Loucy (cell line): ENCODE results near the gene SFXN3.
A peak's percentile ranks its signal among the peaks of the same experiment; 100 is the strongest.

Source experiments
- H2AFZ ChIP-seq: fragments of 200-600 bp; sonication (generic); 2 replicates; pipeline ENCODE4 v1.6.0; 2016; ENCODE audit warnings: antibody characterized with exemption, mild to moderate bottlenecking, low read length, moderate library complexity
- H3F3A ChIP-seq: fragments of 200-600 bp; 2 replicates; pipeline ENCODE4 v1.6.0; 2016; ENCODE audit warnings: antibody characterized with exemption, low read depth, mild to moderate bottlenecking
- H3K27me3 ChIP-seq: fragments of 200-600 bp; sonication (generic); 2 replicates; pipeline ENCODE4 v1.6.1; 2014; ENCODE audit warnings: low read length, mild to moderate bottlenecking; ENCODE audit not compliant: insufficient read depth, poor library complexity, severe bottlenecking
- H3K36me3 ChIP-seq: fragments of 200-600 bp; sonication (generic); 2 replicates; pipeline ENCODE4 v1.6.1; 2016; ENCODE audit warnings: low read length; ENCODE audit not compliant: insufficient read depth
- H3K4me1 ChIP-seq: fragments of 200-600 bp; sonication (generic); 2 replicates; pipeline ENCODE4 v1.5.1; 2014; ENCODE audit warnings: low read length, mild to moderate bottlenecking; ENCODE audit not compliant: insufficient read depth, poor library complexity, severe bottlenecking
- H3K4me2 ChIP-seq: fragments of 200-600 bp; sonication (generic); 2 replicates; pipeline ENCODE4 v1.6.0; 2014; ENCODE audit warnings: antibody characterized with exemption, low read length, low read depth, mild to moderate bottlenecking; ENCODE audit not compliant: poor library complexity, severe bottlenecking
- H3K4me3 ChIP-seq: fragments of 200-600 bp; sonication (generic); 2 replicates; pipeline ENCODE4 v1.5.1; 2014; ENCODE audit warnings: low read length, mild to moderate bottlenecking, mixed read lengths; ENCODE audit not compliant: poor library complexity, severe bottlenecking
- H3K79me2 ChIP-seq: fragments of 200-600 bp; sonication (generic); 2 replicates; pipeline ENCODE4 v1.6.1; 2014; ENCODE audit warnings: low read length; ENCODE audit not compliant: insufficient read depth
- H3K9ac ChIP-seq: fragments of 200-600 bp; sonication (generic); 2 replicates; pipeline ENCODE4 v1.6.0; 2014; ENCODE audit warnings: mild to moderate bottlenecking, low read depth, low read length, moderate library complexity; ENCODE audit not compliant: poor library complexity, severe bottlenecking
- H3K9me2 ChIP-seq: fragments of 200-600 bp; sonication (generic); replicated peaks from 2 replicates; pipeline ENCODE4 v1.6.1; 2016; ENCODE audit warnings: low read depth, low read length, mixed read lengths
- H3K9me3 ChIP-seq: fragments of 200-600 bp; sonication (generic); 2 replicates; pipeline ENCODE4 v1.6.1; 2014; ENCODE audit warnings: mild to moderate bottlenecking, antibody characterized with exemption, low read length, low read depth; ENCODE audit not compliant: insufficient read depth
- H4K20me1 ChIP-seq: fragments of 200-600 bp; sonication (generic); 2 replicates; pipeline ENCODE4 v1.6.0; 2014; ENCODE audit warnings: antibody characterized with exemption, low read length, mild to moderate bottlenecking; ENCODE audit not compliant: insufficient read depth, poor library complexity, severe bottlenecking
- EZH2phosphoT487 ChIP-seq: fragments of 200-600 bp; IDR thresholded peaks from 2 replicates; pipeline ENCODE4 v1.6.1; 2018; ENCODE audit warnings: antibody characterized with exemption, mild to moderate bottlenecking, moderate library complexity, borderline replicate concordance
- TF ChIP-seq, protein P1 (sequence below): fragments of 200-600 bp; sonication (generic); conservative IDR thresholded peaks from 2 replicates; pipeline ENCODE4 v1.5.1; 2014; ENCODE audit warnings: mild to moderate bottlenecking, antibody characterized with exemption, low read length

SFXN3 gene

GRCh38 chr10:101018118-101018599 lies 12.9 kb upstream of the SFXN3 start:
- no peaks in the 10 kb centered on the region for H3K79me2 ChIP-seq
- H3F3A ChIP-seq = no peaks in the 10 kb centered on the region; the same call in 1 of the 2 replicates
- no peak overlapping the region for H3K4me2 ChIP-seq
- H2AFZ ChIP-seq = no peak overlapping the region
- H4K20me1 ChIP-seq = no peaks in the 10 kb centered on the region
- no peak overlapping the region for H3K9ac ChIP-seq
- no peaks in the 10 kb centered on the region for H3K27me3 ChIP-seq
- no peaks in the 10 kb centered on the region for H3K9me3 ChIP-seq
- no peaks in the 10 kb centered on the region for H3K36me3 ChIP-seq
- no peaks in the 10 kb centered on the region for H3K4me1 ChIP-seq
- no peak for TF ChIP-seq EZH2phosphoT487
- TF ChIP-seq, protein P1, sequence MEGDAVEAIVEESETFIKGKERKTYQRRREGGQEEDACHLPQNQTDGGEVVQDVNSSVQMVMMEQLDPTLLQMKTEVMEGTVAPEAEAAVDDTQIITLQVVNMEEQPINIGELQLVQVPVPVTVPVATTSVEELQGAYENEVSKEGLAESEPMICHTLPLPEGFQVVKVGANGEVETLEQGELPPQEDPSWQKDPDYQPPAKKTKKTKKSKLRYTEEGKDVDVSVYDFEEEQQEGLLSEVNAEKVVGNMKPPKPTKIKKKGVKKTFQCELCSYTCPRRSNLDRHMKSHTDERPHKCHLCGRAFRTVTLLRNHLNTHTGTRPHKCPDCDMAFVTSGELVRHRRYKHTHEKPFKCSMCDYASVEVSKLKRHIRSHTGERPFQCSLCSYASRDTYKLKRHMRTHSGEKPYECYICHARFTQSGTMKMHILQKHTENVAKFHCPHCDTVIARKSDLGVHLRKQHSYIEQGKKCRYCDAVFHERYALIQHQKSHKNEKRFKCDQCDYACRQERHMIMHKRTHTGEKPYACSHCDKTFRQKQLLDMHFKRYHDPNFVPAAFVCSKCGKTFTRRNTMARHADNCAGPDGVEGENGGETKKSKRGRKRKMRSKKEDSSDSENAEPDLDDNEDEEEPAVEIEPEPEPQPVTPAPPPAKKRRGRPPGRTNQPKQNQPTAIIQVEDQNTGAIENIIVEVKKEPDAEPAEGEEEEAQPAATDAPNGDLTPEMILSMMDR = no peak
- H3K4me3 ChIP-seq = no peak overlapping the region
- H3K9me2 ChIP-seq = no peaks in the 10 kb centered on the region

- Histone ChIP-seq H3K4me2 (peak overlapping the region; percentile 48), H3K36me3 (no peaks in the 10 kb centered on the region), H3K9me3 (no peaks in the 10 kb centered on the region), H3F3A (no peaks in the 10 kb centered on the region; the same call in 1 of the 2 replicates), H3K4me1 (no peaks in the 10 kb centered on the region), H3K9ac (no peak overlapping the region), H2AFZ (peak overlapping the region; percentile 62; the same call in 1 of the 2 replicates), H3K79me2 (no peaks in the 10 kb centered on the region), H3K9me2 (no peaks in the 10 kb centered on the region), H3K4me3 (no peak overlapping the region), H3K27me3 (no peaks in the 10 kb centered on the region), H4K20me1 (no peaks in the 10 kb centered on the region)
- TF ChIP-seq, protein P1 = peak; percentile 76
- TF ChIP-seq EZH2phosphoT487 = no peak
Observed at GRCh38 chr10:101018600-101019439, 12.2 kb upstream of the SFXN3 start.

DNA sequence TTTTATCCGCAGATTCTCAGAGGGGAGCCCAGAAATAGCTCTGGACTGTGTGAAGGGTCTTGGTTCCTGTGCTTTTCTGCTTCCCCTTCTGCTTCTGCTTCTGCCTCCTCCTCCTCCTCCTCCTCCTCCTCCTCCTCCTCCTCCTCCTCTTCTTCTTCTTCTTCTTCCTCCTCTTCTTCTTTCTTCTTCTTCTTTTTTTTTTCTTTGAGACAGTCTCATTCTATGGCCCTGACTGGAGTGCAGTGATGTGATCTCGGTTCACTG lies 11.7 kb upstream of the SFXN3 start:
- Histone ChIP-seq H2AFZ (no peak overlapping the region), H3K9me3 (no peaks in the 10 kb centered on the region), H3K9me2 (no peaks in the 10 kb centered on the region), H3K36me3 (no peaks in the 10 kb centered on the region), H4K20me1 (no peaks in the 10 kb centered on the region), H3K4me1 (no peaks in the 10 kb centered on the region), H3K27me3 (no peaks in the 10 kb centered on the region), H3K4me3 (no peak overlapping the region), H3K4me2 (peak overlapping the region; percentile 48), H3F3A (no peaks in the 10 kb centered on the region; the same call in 1 of the 2 replicates), H3K9ac (no peak overlapping the region), H3K79me2 (no peaks in the 10 kb centered on the region)
- TF ChIP-seq, protein P1 = no peak
- TF ChIP-seq EZH2phosphoT487 = no peak
